Activated B cell treated with CpG ODN at 0.5 μM for 24 hours (primary cell): Measurements from ENCODE around the gene CYB5A. TPM values are rescaled to one million over a fixed set of nuclear protein-coding genes. Genes with fewer than 3 reads are reported as not detected.
"Not testable (repeated sequence)": the region's sequence is repeated elsewhere in the genome, so short reads cannot be mapped to it uniquely, and the experiment has no call there.

Experiments used
- ATAC-seq: fragments of 200-7000 bp; cut with Tn5 transposase; one replicate; pipeline ENCODE4 v1.10.0; 2021; ENCODE audit warnings: low read depth, mild to moderate bottlenecking, moderate library complexity
- CTCF ChIA-PET: fragments of 350-600 bp; sonication (Branson Sonifier 250); formaldehyde crosslinking; loops from one replicate; lab custom pipeline; 2021; ENCODE audit warnings: antibody characterized with exemption; lab: Charles Lee
- POLR2A ChIA-PET: fragments of 350-600 bp; sonication (Branson Sonifier 250); formaldehyde crosslinking; loops from one replicate; lab custom pipeline; 2021; ENCODE audit warnings: antibody characterized with exemption; lab: Charles Lee
- DNase-seq: peaks from one replicate; pipeline ENCODE4 v3.0.0; 2022
- H3K27ac Mint-ChIP-seq: one replicate; pipeline ENCODE4 v1.8.0; 2020; ENCODE audit warnings: mixed read lengths
- H3K27me3 Mint-ChIP-seq: one replicate; pipeline ENCODE4 v1.8.0; 2021; ENCODE audit warnings: mixed read lengths
- H3K36me3 Mint-ChIP-seq: one replicate; pipeline ENCODE4 v1.8.0; 2021; ENCODE audit warnings: low read depth, mixed read lengths
- H3K4me1 Mint-ChIP-seq: one replicate; pipeline ENCODE4 v1.8.0; 2021; ENCODE audit warnings: mixed read lengths
- H3K4me3 Mint-ChIP-seq: one replicate; pipeline ENCODE4 v1.8.0; 2020; ENCODE audit warnings: mild to moderate bottlenecking, mixed read lengths
- H3K9me3 Mint-ChIP-seq: one replicate; pipeline ENCODE4 v1.8.0; 2020; ENCODE audit warnings: mixed read lengths
- intact Hi-C: fragments of 100-400 bp; cut with micrococcal nuclease; formaldehyde crosslinking; loops from one replicate; pipeline ENCODE4 v1.15.1; 2024
- total RNA-seq: library from RNA; stranded (reverse); gene quantifications from 2 replicates; pipeline ENCODE4 v1.2.3, GENCODE V29; 2022
- TF ChIP-seq, protein P1 (sequence below): fragments of 200-600 bp; IDR thresholded peaks from one replicate; pipeline ENCODE4 v1.8.0; 2022; ENCODE audit warnings: antibody characterized with exemption, mild to moderate bottlenecking

The CYB5A gene
- total RNA-seq, 1 donor from 2014 or later = 47.2 TPM

DNA sequence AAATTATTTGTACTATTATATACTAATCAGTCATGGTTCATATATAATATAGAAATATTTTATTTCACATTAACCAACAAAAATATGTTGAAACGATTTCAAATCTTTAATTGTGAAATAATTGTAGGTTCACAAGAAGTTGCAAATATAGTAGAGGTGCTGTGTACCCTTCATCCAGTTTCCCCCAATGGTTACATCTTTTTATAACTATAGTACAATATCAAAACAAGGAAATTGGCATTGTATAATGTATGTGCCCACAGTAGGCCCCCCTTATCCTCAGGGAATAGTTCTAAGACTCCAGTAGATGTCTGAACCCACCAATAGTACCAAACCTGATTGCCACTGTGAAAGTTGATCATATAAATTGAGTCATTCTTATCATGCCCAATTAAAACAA is 7.4 kb upstream of the CYB5A start:
- no peaks in the 10 kb centered on the region for H3K36me3 Mint-ChIP-seq
- no peak for DNase-seq
- no peak for ATAC-seq
- no peaks in the 10 kb centered on the region for H3K4me1 Mint-ChIP-seq
- TF ChIP-seq, protein P1, sequence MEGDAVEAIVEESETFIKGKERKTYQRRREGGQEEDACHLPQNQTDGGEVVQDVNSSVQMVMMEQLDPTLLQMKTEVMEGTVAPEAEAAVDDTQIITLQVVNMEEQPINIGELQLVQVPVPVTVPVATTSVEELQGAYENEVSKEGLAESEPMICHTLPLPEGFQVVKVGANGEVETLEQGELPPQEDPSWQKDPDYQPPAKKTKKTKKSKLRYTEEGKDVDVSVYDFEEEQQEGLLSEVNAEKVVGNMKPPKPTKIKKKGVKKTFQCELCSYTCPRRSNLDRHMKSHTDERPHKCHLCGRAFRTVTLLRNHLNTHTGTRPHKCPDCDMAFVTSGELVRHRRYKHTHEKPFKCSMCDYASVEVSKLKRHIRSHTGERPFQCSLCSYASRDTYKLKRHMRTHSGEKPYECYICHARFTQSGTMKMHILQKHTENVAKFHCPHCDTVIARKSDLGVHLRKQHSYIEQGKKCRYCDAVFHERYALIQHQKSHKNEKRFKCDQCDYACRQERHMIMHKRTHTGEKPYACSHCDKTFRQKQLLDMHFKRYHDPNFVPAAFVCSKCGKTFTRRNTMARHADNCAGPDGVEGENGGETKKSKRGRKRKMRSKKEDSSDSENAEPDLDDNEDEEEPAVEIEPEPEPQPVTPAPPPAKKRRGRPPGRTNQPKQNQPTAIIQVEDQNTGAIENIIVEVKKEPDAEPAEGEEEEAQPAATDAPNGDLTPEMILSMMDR = no peak
- ChIA-PET POLR2A (no interaction called here), CTCF (no interaction called here)
- peaks cover 3% of the 10 kb centered on the region for H3K27me3 Mint-ChIP-seq
- intact Hi-C loops = no loop called here
- H3K27ac Mint-ChIP-seq = no peak overlapping the region
- no peak overlapping the region for H3K4me3 Mint-ChIP-seq
- H3K9me3 Mint-ChIP-seq = no peaks in the 10 kb centered on the region

DNA sequence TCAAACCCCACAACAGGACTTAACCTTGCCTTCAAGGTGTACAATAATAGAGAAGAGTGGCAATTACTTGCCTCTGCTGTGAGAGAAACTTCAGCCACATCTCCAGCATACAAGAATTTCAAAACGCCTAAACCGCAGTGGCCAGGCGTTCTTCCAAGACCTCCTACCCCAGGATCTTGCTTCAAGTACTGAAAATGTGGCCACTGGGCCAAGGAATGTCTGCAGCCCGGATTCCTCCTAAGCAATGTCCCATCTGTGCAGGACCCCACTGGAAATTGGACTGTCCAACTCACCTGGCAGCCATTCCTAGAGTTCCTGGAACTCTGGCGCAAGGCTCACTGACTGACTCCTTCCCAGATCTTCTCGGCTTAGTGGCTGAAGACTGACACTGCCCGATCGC is 2.8 kb upstream of the CYB5A start:
- no peak overlapping the region for H3K4me3 Mint-ChIP-seq
- peaks cover 4% of the 10 kb centered on the region for H3K9me3 Mint-ChIP-seq
- H3K4me1 Mint-ChIP-seq = peaks cover 24% of the 10 kb centered on the region
- intact Hi-C loops = no loop called here
- DNase-seq (no peak), ATAC-seq (no peak)
- no peaks in the 10 kb centered on the region for H3K27me3 Mint-ChIP-seq
- POLR2A ChIA-PET = no interaction called here
- peaks cover 5% of the 10 kb centered on the region for H3K36me3 Mint-ChIP-seq
- H3K27ac Mint-ChIP-seq = no peak overlapping the region
- CTCF ChIA-PET = no interaction called here
- TF ChIP-seq, protein P1 = no peak

DNA sequence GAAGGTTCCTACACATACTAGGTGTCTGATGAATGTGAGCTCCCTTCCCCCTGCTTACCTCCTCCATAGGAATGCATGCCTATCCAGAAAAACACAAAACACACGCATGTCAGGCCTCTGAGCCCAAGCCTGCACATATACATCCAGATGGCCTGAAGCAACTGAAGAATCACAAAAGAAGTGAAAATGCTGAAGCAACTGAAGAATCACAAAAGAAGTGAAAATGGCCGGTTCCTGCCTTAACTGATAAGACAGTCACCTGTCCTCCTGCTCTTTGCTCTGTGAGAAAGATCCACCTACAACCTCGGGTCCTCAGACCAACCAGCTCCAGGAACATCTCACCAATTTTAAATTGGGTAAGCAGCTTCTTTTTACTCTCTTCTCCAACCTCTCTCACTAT is 1.2 kb upstream of the CYB5A start:
- H3K27ac Mint-ChIP-seq, DNase-seq, H3K36me3 Mint-ChIP-seq, H3K27me3 Mint-ChIP-seq, ATAC-seq, POLR2A ChIA-PET, H3K9me3 Mint-ChIP-seq, CTCF ChIA-PET: not testable (repeated sequence)
- H3K4me3 Mint-ChIP-seq = peak overlapping the region; percentile 97
- intact Hi-C loops = loop anchor here (1.0 to 2.0 kb wide), 8 partner anchors 29 to 916 kb away; partner anchors contain the start of genes CNDP2, PTGR3, TIMM21 and ZNF407
- H3K4me1 Mint-ChIP-seq = peaks cover 39% of the 10 kb centered on the region

DNA sequence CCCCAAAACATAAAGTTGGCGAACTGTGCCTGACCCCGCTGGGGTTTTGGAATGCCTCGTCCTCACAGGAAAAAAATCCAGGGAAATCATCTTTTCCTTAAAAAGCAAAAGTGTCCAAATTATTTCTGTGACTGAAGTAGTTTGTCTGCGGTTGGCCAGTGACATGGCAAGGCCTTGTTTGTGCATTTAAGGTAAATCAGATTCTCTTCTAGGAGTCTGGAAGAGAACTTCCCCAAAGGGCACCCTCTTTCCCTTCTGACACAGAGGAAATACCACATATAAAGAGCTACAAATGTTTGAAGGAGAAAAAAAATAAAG is 737 bp upstream of the CYB5A start:
- intact Hi-C loops = loop anchor here (1.0 to 2.0 kb wide), 8 partner anchors 28 to 917 kb away; partner anchors contain the start of genes CNDP2, PTGR3, TIMM21 and ZNF407
- TF ChIP-seq, protein P1 = no peak
- POLR2A ChIA-PET = no interaction called here

DNA sequence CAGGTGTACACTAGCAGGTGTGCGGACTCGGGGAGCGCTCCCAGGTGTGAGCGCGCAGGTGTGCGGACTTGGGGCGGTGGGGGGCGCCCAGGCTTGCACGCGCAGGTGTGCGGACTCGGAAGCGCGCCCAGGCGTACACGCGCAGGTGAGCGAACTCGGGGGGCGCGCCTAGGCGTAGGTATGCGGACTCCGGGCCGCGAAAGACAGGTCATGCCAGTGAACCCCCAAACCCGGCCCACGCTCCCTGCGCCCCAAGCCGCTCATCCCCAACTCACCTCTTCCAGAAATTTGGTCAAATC is 342 bp downstream of the CYB5A start:
- TF ChIP-seq, protein P1 = no peak
- POLR2A ChIA-PET = interaction anchor here (0.8 to 1.0 kb wide), 2 partner anchors 43 to 142 kb away, joined by 3 to 5 read pairs; no protein-coding TSS in a partner anchor
- peak overlapping the region; percentile 97 for H3K4me3 Mint-ChIP-seq
- CTCF ChIA-PET = no interaction called here
- peak overlapping the region; percentile 91 for H3K27ac Mint-ChIP-seq
- peaks cover 5% of the 10 kb centered on the region for H3K36me3 Mint-ChIP-seq
- intact Hi-C loops = no loop called here
- peaks cover 4% of the 10 kb centered on the region for H3K9me3 Mint-ChIP-seq
- no peaks in the 10 kb centered on the region for H3K27me3 Mint-ChIP-seq
- ATAC-seq = no peak
- H3K4me1 Mint-ChIP-seq = peaks cover 53% of the 10 kb centered on the region
- no peak for DNase-seq

More for the DNA sequence above, 737 bp upstream of the CYB5A start:
- no peak for ATAC-seq
- CTCF ChIA-PET = no interaction called here
- H3K27ac Mint-ChIP-seq = peak overlapping the region; percentile 91
- no peak for DNase-seq
- peak overlapping the region; percentile 97 for H3K4me3 Mint-ChIP-seq
- H3K9me3 Mint-ChIP-seq = peaks cover 4% of the 10 kb centered on the region
- peaks cover 44% of the 10 kb centered on the region for H3K4me1 Mint-ChIP-seq
- H3K27me3 Mint-ChIP-seq = no peaks in the 10 kb centered on the region
- peaks cover 5% of the 10 kb centered on the region for H3K36me3 Mint-ChIP-seq
